ENCODE data around the gene SYNGR3.

DNA sequence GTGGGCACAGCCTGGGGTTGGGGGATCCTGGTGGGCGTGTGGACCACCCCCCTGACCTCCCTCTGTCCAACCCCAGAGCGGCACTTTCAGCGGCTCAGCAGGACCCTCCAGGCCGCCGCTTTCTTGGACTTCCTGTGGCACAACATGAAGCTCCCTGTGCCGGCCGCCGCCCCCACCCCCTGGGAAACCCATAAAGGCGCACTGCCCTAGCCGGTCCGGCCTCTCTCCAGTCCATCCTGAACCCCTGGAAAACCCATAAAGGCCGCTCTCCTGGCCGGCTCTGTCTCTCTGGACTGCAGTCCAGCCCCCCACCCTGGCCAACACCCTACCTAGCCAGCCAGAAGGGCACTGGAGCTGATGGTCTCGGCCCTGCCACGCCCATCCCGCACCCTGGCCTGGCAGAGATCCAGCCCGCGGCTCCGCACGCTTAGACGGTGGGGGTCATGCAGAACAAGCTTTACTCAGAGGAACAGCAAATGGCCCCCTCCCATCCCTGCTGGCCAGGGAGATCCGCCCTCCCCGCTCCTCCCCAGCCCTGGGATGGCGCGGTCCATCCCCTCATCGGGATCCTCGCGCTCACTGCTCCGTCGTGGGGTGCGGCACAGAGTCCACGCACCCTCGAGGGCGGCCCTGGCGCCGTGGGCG, 11.2 kb upstream of the SYNGR3 start:
- TF ChIP-seq, protein P1, sequence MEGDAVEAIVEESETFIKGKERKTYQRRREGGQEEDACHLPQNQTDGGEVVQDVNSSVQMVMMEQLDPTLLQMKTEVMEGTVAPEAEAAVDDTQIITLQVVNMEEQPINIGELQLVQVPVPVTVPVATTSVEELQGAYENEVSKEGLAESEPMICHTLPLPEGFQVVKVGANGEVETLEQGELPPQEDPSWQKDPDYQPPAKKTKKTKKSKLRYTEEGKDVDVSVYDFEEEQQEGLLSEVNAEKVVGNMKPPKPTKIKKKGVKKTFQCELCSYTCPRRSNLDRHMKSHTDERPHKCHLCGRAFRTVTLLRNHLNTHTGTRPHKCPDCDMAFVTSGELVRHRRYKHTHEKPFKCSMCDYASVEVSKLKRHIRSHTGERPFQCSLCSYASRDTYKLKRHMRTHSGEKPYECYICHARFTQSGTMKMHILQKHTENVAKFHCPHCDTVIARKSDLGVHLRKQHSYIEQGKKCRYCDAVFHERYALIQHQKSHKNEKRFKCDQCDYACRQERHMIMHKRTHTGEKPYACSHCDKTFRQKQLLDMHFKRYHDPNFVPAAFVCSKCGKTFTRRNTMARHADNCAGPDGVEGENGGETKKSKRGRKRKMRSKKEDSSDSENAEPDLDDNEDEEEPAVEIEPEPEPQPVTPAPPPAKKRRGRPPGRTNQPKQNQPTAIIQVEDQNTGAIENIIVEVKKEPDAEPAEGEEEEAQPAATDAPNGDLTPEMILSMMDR (IDR thresholded peaks at IDR 0.05), result no peak
- no peak for TF ChIP-seq POLR2A (IDR thresholded peaks at IDR 0.05)
